Measurements from ENCODE around the gene LPCAT2. TPM values are rescaled to one million over a fixed set of nuclear protein-coding genes. Genes with fewer than 3 reads are reported as not detected.

The LPCAT2 gene
- total and polyA plus RNA-seq, 2 of the 8 experiments (the other 6 are each of a cell fraction or from before 2014, with no cell fraction given), result 2.2 to 10.6 TPM

- H3K23me2 ChIP-seq (ENCODE audit: low read depth, low read length), result no peaks in the 10 kb centered on the region; the same call in 1 of the 2 replicates
- H3K79me2 ChIP-seq (ENCODE audit: control insufficient read depth in 1 of 2, insufficient read depth in 2 of 2, low read length in 2 of 2), result no peaks in the 10 kb centered on the region
- H2BK5ac ChIP-seq (ENCODE audit: low read depth, low read length), result no peak overlapping the region
- no peak overlapping the region for H3K4ac ChIP-seq (replicated peaks; ENCODE audit: insufficient read length, low read depth, low read length)
- H4K5ac ChIP-seq (ENCODE audit: insufficient read length, low read depth, low read length), result no peak overlapping the region
- H3K18ac ChIP-seq (ENCODE audit: extremely low read depth, low read length), result no peak overlapping the region
- H3K4me2 ChIP-seq (ENCODE audit: insufficient read depth in 1 of 2, low read depth in 2 of 2, low read length in 2 of 2), result no peak overlapping the region
- DNase-seq (ENCODE audit: low read depth in 1 of 2, low spot score in 2 of 2), result peak in 1 of 2 experiments; percentile 13
- H4K91ac ChIP-seq (replicated peaks; ENCODE audit: insufficient read length, low read length), result no peak overlapping the region
- no peak overlapping the region for H3K23ac ChIP-seq (ENCODE audit: insufficient read length)
- no peaks in the 10 kb centered on the region for H3K9me3 ChIP-seq (ENCODE audit: insufficient read depth in 2 of 2, low read depth in 1 of 2, low read length in 1 of 2)
- H3K4me1 ChIP-seq (replicated peaks in 1 of 4; ENCODE audit: control insufficient read depth in 3 of 4, insufficient read depth in 4 of 4, low read length in 3 of 4), result peaks cover 0 to 5% (median 2%) of the 10 kb centered on the region in 4 experiments; a peak in 2 of 7 replicates
- WGBS, 2 experiments (ENCODE audit: extremely low coverage in 1 of 2, insufficient coverage in 1 of 2, insufficient read length in 1 of 2, insufficient replicate concordance in 2 of 2, low coverage in 1 of 2, low lambda C conversion rate in 2 of 2, missing lambda C conversion rate in 1 of 2), result 86% methylated on average over 10 of the region's 10 CpGs; no CpG with 5 or more reads in 1 of the 2 experiments
- no peak overlapping the region for H2BK120ac ChIP-seq (replicated peaks; ENCODE audit: low read depth, low read length)
- no peak overlapping the region for H4K8ac ChIP-seq (ENCODE audit: extremely low read depth, insufficient read depth, low read length)
- H3K36me3 ChIP-seq (ENCODE audit: control insufficient read depth in 2 of 4, insufficient read depth in 4 of 4, low read length in 3 of 4), result no peaks in the 10 kb centered on the region
- no peak overlapping the region for H3K56ac ChIP-seq (replicated peaks; ENCODE audit: insufficient read length, low read depth, low read length)
- H3K14ac ChIP-seq (ENCODE audit: insufficient read length), result no peak overlapping the region
- H2BK20ac ChIP-seq (ENCODE audit: low read length), result no peak overlapping the region
- H3K4me3 ChIP-seq (ENCODE audit: extremely low read depth in 1 of 4, insufficient read depth in 2 of 4, low read depth in 3 of 4, low read length in 4 of 4), result no peak overlapping the region
- no peak overlapping the region for H3K27ac ChIP-seq (ENCODE audit: low read depth, low read length)
- H3K79me1 ChIP-seq (ENCODE audit: low read depth, low read length), result no peaks in the 10 kb centered on the region
- H2AK5ac ChIP-seq (ENCODE audit: low read depth, low read length), result no peak overlapping the region
- no peak overlapping the region for H3K9ac ChIP-seq (replicated peaks in 1 of 4; ENCODE audit: extremely low read depth in 1 of 4, low read depth in 3 of 4, low read length in 3 of 4)
- H4K20me1 ChIP-seq (replicated peaks in 1 of 2; ENCODE audit: control insufficient read depth in 1 of 2, insufficient read depth in 2 of 2, low read length in 2 of 2), result peaks cover 0 to 1% of the 10 kb centered on the region in 2 experiments
- H2AFZ ChIP-seq (ENCODE audit: low read length), result no peak overlapping the region
- FAIRE-seq, result no peak
- ChIA-PET POLR2A (ENCODE audit: partially characterized antibody) (interaction anchor here (0.7 kb wide), 1 partner anchor 13 kb away, joined by 3 read pairs; no protein-coding TSS in a partner anchor), CTCF (ENCODE audit: partially characterized antibody) (interaction anchor here (1.1 to 5.8 kb wide), 7 partner anchors 9 to 353 kb away, joined by 4 to 39 read pairs (median 4); no protein-coding TSS in a partner anchor)
- no peak overlapping the region for H2BK12ac ChIP-seq (ENCODE audit: low read depth, low read length)
- no peaks in the 10 kb centered on the region for H3K27me3 ChIP-seq (replicated peaks in 1 of 4; ENCODE audit: control insufficient read depth in 3 of 4, extremely low read depth in 1 of 4, insufficient read depth in 3 of 4, low read length in 3 of 4)
- no peak overlapping the region for H2BK15ac ChIP-seq (ENCODE audit: low read length)
- TF ChIP-seq SUZ12 (IDR thresholded peaks at IDR 0.05; ENCODE audit: low read length), result no peak
Measured at GRCh38 chr16:55492756-55493380, 16.0 kb upstream of the LPCAT2 start.
